Pulmonary artery endothelial cell (primary cell): Measurements from ENCODE around the gene WWOX. TPM values are rescaled to one million over a fixed set of nuclear protein-coding genes. Genes with fewer than 3 reads are reported as not detected.

Experiments used
- DNase-seq: peaks from one replicate; pipeline ENCODE4 v3.0.0-alpha.2; 2011; ENCODE audit warnings: low read depth, low spot score
- total RNA-seq: library from RNA; depleted of rRNA; stranded (reverse); fragments of >200 nt; gene quantifications from 2 replicates; pipeline ENCODE4 v1.2.3, GENCODE V29; 2014

Gene WWOX
- total RNA-seq, 1 donor from 2014 or later = 15.9 TPM

DNA sequence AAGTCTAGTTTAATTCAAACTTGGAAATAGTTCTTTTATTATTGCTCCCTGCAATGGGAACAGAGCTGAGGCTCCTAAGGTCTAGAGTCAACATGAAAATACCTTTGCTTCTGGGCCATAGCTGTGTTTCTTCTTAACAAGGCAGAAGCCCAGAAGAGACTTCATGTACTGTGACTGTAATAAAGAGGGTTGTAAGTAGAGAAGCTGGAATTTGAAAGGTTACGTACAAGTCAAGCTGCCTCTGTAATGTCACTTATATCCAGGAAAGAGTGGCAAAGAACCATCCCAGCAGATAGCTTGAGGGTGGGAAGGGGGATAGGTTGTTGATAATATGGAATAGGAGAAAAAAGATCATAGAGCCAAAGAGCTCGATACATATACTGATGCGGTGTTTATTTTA, 248.6 kb downstream of the WWOX start:
- no peak for DNase-seq

DNA sequence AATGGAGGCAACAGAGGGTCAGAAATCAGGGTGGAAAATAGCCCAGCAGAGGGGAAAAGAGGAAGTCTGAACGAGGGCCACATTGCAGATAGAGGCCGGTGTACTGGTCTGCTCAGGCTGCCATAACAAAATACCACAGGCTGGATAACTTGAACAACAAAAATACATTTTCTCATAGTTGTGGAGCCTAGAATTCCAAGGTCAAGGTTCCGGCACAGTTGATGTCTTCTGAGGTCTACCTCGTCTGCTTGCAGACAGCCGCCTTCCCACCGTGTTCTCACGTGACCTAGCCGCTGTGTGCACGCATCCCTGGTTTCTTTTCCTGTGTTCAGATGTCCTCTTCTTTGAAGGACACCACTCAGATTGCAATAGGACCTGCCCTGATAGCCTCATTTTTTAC, 249.4 kb downstream of the WWOX start:
- no peak for DNase-seq

DNA sequence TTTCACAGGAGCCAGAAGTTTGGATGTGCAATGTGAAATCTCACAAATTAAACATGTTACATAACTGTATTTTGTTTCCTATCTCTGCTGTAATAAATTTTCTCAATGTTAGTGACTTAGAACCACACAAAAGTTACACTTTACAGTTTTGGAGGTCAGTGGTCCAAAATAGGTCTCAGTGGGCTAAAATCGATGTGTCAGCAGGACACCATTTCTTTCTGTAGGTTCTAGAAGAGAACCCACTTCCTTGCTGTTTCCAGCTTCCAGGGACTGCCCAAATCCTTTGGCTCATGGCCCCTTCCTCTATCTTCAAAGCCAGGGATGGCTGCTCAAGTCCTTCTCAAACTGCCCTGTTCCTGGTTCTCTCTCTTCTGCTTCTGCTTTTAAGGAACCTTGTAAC, 252.7 kb downstream of the WWOX start:
- DNase-seq = no peak

DNA sequence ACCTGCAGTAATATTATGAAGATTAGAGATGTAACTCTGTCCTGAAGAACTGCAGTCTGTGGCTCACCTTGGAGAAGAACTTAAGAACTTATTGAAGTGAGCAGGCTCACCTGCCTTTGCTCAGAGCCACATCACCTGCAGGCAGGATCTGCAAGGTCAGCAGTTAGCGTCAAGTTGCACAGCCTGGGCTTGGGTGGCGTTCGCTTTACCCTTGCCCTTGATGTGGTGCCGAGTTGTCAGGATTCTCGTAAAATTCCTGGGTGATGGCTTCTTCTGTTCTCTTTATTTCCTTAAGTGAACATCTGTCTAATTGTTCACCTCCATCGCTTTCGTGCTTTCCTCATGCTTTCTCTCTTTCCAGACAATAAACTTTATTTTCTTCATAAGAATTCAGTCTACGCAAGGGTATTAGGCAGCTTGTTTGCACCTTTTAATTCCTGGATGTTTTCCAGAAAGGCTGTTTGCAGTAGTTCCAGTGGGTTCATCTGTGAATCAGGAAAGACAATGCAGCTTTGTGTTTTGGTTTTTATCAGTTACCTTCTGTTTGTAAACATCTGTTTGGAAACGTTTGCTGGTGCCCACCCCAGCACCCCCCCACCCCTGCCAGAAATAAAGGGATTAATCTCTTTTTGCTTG, 254.3 kb downstream of the WWOX start:
- DNase-seq = no peak

DNA sequence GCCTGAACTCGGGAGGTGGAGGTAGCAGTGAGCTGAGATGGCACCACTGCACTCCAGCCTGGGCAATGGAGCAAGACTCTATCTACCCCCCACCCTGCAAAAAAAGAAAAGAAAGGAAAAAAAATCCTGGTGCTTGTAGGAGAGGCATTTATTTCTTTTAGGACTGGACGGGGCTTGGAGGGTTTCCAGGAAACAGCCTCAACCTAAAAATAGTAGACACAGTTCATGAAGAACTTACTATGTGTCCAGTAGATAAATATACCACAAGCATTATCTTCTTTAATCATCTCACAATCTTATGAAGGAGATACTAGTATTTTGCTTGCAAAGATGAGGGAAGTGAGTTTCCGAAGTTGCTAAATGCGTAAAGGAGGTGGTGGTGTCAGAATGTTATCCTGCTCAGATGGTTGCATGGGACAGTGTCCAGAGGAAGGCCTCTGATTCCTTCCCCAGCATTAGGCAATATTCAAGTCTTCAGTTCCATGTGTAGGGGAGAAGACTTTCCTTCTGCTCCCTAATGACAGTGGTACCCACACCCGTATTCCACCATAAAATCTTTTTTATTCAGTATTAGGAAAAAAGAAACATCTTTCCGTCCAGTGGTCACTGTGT, 263.2 kb downstream of the WWOX start:
- DNase-seq = no peak

DNA sequence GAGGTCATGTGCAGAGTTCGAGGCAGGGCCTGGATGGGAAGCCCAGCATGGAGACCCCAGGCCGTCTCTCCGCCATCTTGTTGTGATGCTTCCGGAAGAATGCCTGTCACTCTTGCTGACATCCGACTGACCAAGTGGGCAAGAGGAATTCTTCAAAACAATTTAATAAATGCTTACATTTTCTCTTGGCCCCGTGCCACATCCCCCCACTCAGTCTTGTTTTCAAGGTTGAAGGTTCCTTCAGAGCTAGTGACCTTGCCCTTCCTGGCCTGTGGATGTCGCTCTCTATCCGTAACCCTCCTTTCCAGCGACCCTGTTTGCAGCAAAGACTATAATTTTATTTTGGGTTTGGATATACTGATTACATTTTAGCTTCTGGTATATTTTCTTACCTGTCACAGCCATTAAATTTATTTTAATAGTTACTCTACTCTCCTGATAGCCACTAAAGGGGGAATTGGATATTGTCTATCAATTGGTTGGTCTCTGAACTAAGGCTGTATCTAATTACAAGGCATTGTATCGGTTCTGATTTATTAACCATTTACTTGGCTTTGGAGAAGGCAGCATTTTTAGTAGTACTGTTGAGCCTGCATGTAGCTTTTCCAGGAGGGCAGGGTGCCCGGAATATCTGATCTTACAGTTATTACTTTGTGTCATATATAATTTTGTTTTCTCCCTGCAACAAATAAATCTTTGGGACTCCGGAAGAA, 264.5 kb downstream of the WWOX start:
- no peak for DNase-seq

DNA sequence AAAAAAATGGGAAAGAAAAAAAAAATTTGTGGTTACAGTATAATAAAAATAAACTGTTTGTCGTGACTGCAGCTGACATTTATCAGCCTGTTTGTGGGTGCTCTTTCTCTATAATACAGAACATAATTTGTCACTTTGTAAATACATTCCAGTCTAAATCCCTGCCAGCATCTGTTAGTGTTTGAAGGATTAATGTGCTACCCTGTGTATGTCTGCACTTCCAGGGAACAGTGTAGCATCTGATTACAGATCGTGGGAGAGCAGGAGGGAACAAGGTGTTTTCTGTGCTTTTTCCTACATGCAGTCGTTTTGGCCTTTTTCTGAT, 265.1 kb downstream of the WWOX start:
- DNase-seq = no peak

DNA sequence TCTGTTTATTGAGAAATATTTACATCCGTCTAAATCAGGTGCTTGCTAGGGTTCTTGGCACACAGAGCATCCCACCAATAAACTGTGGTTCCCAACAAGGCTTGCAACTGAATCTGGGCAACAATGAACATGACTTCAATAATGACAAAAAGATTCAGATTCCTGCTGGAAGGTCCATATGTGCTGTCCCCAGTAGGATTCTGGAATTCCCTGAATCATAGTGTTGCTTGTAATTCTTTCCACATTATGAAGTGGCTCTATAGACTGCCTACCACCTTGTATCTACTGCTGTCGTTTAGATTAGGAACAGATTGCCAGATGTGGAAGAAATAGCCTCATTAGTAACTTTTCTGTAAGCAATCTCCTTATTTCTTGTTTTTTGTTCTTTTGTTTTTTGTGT, 265.9 kb downstream of the WWOX start:
- no peak for DNase-seq

DNA sequence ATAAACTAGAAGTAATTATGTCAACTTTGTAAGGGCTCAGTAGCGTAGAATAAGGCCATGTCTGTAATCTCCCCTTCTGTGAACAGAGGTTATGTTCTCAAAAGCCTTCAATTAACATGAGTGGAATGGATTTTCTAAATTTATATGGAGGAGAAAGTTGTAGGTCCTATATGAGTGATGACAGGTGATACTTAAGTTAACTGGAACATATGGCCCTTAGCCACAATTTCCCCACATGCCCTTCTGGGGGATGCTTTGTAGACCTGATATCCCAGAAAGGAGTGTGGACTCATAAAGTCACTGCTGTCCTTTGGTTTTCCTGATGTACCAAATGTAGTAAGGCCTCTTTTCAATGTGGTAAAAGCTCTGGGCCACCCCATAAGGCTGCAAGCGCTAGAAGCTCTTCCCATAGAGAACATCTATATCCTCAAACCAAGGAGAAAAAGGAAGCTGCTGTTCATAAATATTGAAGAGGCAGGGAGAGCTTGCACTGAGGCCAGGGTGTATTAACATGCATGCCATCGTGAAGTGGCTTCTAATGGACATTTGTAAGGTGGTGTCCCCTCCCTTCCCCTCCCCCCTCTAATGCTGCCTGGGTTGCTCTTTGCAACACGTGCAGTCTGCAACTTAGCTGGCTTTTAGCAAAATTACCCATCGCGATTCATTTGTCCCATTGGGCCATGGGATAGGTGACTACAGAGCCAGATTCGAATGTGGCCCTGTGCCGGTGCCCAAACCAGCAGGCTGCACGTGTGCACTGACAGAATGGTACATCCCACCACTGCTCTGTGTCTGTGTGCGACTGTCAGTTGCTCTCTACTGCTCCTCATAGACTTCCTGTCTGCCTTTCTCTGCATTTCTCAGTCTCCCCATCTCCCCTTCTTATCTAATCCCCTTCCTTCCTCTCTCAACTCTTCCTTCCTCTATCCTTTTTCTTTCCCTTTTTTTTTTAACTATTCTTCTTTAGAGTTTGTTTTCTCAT, 269.0 kb downstream of the WWOX start:
- DNase-seq = no peak

DNA sequence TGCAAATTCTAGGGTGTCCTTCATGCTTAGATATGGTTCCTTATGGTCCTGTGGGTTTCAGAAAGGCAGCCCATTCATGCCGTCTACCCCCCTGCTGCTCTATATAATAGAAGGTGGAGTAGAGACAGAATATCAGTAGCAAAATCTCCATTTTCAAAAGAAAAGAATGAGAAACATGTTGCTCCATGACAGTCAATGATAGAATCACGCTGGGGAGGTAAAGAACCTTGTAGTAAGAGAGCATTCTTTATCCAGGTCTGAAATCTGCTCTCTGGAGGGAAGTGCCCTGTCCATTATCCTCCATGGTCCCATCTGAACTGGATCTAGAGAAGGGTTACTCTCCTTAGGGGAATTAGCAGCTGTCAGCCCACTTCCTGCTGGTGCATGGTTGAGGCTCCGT, 272.8 kb downstream of the WWOX start:
- no peak for DNase-seq

DNA sequence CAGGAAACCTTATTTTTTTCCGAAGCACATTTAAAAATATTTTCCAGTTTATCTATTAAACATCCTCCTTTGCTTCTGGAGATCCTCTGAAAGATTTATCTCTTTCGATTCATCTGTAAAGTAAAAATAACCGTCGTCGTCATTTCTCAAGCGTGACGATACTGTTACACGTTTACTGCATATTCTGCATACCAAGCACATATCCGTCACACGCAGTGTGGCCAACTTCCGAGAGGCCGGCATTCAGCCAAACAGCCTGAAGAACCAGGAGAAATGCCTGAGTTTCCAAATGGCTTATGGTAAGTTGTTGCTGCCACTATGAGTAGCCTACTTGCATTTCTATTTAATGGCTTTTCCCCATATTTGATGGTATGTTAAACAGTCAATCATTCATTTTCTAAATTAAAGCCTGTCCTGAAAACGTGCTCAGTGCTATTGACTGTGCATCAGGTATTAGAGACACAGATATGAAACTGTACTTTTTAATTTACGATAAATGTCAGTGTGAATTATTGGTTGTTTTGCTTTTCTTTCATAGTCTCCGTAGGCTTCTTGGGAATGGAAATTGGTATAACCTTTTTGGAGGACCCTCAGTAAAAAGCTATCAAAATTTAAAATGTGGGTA, 275.7 kb downstream of the WWOX start:
- no peak for DNase-seq

DNA sequence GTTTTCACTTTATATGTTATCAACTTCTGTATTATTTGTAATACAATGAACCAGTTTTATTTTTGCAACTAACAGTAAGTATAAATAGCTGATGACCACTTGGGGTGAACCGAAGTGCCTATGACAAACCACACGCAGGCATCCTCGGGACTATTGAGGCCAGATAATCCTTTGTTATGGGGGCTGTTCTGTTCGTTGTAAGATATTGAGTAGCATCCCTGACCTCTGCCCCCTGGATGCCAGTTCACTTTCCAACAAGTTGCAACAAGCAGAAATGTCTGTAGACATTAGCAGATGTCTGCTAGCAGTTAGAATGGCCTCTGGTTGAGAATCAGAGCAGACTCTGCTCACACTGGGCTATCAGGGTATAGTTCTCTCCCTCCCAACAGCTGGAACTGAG, 277.0 kb downstream of the WWOX start:
- DNase-seq = no peak

DNA sequence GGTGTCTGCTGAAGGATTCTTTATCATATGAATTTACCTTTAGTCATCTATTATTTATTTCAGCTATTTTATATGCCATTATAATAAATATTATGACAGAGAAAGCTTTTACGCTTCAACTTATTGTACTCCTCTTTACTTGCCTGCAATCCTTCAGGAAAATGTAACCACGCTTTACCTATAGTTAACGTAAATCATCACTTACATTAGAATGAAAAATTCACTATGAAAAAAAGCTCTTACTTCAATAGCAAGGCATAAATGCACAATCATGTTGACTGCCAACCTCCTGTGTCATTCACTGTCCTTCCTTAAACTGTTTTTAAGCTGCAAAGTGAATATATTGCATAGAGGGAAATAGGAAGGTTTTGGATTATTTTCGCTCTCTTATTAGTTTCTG, 277.9 kb downstream of the WWOX start:
- DNase-seq = no peak

DNA sequence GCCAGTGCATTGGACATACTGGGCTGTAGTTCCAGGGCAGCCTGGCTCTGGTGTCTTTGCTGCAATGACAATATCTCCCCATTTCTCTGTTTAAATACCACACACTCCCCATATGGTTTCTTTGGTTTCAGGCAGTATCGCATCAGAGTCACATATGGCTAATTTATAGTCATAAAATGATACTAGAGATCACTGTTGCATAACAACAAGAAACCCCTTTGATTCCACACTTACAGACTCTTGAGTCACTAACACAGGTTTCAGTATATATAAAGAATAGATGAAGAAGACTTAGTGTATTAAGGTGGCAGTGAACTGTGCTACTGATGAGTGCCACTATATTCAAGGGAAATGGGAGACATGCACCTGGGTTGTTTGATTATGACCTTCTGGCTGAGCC, 281.6 kb downstream of the WWOX start:
- no peak for DNase-seq

DNA sequence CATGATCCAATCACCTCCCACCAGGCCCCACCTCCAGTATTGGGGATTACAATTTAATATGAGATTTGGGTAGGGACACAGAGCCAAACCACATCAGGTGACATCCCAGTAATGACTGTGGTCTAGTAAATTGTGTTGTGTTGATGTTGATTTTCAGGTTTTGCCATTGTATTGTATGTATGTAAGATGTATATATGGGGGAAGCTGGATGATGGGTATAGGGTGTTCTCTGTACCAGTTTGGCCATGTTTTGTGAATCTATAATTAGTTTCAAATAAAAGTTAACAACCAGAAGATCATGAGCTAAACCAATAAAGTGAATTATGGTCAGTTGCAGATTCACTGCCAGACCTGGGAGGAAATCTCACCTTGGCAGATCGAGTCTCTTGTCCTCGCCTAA, 283.7 kb downstream of the WWOX start:
- no peak for DNase-seq

DNA sequence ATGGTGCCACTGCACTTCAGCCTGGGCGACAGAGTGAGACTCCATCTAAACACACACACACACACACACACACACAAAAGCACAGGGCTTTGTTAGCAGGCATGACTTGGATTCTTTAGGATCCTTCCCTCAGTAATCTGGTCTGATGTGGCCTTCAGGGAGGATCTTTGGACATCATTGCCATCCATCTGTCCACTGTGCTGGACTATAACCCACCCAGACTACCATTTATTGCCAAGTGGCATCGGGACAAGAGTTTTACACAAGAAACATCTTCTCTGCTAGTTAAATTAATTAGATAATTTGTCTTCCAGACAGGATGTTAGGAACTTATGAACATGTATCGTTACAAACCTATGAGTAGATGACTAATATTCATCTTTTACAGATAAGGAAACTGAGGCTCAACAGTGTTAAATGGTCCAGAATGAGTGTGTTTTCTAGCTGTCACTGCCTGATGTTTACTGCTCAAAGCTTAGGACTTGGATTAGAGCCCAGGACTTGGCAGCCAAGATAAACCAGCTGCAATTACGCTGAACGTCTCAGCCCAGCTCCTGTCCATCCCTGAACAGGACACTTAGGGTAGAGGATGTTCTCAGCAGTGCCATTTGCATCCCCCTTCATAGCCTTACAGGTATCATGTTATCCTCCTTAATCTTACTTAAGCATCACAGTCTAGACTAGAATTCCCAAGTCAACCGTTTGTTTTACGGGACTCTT, 285.8 kb downstream of the WWOX start:
- DNase-seq = no peak

DNA sequence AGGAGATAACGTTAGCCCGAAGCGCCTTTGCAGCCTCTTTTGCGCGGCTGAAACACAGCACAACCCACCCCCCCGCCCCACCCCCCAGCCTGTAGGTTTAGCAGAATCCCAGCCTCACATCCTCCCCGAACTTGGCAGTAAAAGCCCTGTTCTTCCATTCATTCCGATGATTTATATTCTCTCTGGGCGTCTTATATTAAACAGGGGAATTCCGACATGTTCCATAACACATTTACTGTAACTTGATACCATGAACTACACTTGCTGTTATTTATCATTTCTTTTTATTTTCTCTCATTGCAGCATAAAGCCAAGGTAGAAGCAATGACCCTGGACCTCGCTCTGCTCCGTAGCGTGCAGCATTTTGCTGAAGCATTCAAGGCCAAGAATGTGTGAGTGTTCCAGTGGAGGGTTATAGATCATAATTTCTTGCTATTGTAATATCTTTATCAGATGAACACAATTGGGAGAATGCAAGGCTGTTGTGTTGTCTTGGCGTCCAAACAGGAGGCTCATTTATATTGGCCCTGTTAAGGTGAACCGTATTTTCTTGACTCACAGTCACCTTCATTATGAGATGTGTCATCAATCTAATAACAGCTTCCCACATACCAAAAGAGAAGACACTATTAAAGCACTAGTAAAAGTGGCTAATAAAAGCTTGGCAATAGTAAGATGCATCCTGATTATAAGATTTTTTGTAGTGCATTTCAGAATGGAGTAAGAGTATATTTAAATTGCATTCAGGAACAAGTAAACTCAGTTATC, 287.3 kb downstream of the WWOX start:
- no peak for DNase-seq

DNA sequence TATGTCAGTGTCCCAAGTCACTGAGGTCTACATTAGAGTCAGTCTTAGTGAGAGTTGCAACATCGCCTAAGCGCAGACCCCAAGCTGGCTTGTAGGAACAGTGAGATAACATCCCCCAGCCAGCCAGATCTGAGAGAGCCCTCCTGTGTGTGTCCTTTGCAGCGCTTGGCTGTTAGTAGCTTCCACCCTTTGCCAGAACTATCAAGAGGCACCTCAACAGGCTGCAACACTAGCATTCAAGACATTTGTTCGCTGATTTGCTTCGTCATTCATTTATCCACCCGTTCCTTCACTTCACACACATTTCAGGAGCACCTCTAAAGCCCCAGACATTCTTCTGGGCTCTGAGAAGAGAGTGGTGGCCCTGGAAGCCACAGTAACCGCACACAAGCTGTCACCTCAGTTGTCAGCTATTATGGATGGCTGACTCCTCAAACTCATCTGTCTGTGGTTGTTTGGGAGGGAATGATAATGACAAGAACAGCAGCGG, 289.6 kb downstream of the WWOX start:
- no peak for DNase-seq

DNA sequence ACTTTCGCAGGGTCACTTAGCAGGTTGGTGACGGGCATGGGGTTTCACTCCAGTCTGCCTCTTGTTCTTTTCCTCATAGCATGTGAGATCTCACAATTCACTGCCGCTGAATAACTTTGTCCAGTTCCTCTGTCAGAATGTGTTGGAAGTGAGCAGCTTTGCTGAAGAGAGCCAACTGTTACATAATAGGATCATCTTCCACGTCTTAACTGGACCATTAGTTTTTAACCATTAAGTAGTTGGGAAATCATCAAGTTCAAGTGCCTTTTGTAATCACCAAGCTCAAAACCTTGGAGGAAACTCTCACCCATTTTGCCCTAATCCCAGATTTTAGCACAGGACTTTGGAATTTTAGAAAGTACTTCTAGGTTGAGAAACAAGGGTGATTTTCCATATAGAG, 290.6 kb downstream of the WWOX start:
- DNase-seq = no peak
